Ovary (tissue), 3 donors: Measurements from ENCODE around the gene CCNA1.

ENCODE experiments used
- CTCF ChIP-seq, 3 donors: fragments of 450-650 bp in 2 of 3; fragments of 200-600 bp in 1 of 3; IDR thresholded peaks; one replicate each; pipeline versions ENCODE4 v1.5.1 to v1.8.0; 2016 to 2022; ENCODE audit warnings: antibody characterized with exemption in 3 of 3, mild to moderate bottlenecking in 1 of 3
- EP300 ChIP-seq: sonication (generic); formaldehyde crosslinking; IDR thresholded peaks from one replicate; pipeline ENCODE4 v1.6.1; 2017; ENCODE audit warnings: antibody characterized with exemption
- POLR2A ChIP-seq: fragments of 450-650 bp; IDR thresholded peaks from one replicate; pipeline ENCODE4 v1.6.1; 2017; ENCODE audit warnings: antibody characterized with exemption, mild to moderate bottlenecking, moderate library complexity
- donor health status: DM: no; HTN: no; CAD: no.

- TF ChIP-seq CTCF (IDR thresholded peaks at IDR 0.05) (no peak), POLR2A (no peak), EP300 (no peak)
These were observed 1.8 kb upstream of the CCNA1 start for GRCh38 chr13:36430247-36431203.
